ENCODE results near the gene SCIN.
A peak's percentile ranks its signal among the peaks of the same experiment; 100 is the strongest.
"Not testable (repeated sequence)": the region's sequence is repeated elsewhere in the genome, so short reads cannot be mapped to it uniquely, and the experiment has no call there.

The SCIN gene

DNA sequence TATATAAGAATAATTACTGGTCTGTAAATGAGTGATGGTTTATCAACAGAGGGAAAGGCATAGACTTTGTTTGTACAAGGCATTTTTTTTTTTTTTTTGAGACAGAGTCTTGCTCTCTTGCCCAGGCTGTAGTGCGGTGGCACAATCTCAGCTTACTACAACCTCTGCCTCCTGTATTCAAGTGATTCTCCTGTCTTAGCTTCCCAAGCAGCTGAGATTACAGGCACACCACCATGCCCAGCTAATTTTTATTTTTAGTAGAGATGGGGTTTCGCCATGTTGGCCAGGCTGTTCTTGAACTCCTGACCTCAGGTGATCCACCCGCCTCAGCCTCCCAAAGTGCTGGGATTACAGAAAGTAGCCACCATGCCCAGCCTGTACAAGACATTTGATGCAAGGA, 120.9 kb downstream of the SCIN start:
- not testable (repeated sequence) for DNase-seq

GRCh38 chr7:12692035-12692434, 121.5 kb downstream of the SCIN start:
- DNase-seq: no peak

DNA sequence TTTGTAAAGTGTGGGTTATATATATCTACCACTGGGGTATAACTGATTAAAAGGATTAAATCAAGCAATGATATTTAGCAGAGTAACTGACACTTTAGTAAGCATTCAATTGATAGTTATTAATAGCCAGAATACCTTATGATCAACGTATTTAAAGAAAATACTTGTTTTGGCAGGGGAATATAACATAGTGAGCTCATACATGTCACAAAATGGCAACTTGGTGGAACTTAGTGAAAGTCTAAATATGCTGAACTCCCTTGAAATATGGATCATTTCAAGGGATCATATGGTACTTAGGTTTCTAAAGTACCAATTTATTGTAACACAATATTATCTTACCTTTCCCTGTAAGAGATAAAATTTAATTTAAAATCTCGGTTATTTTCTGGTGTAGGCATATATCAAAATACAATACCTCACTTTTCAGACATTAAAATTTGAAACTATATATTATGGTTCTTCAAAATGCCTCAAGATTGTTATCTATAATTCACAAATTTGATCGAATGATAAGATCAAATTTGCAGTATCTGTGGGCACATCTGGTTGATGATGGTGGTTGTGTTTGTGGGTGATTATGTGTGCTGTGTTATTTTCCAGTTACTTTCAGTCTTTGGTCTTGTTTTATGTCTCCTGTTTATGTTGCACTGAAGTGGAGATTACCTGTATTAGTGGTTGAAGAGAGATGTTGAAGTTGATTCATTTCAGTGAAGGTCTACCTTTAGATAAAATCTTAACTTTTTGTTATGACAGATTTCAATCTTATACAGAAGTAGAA, 122.1 kb downstream of the SCIN start:
- no peak for DNase-seq

- DNase-seq: no peak
Observed at GRCh38 chr7:12694817-12695216, 124.3 kb downstream of the SCIN start.

GRCh38 chr7:12695965-12696364, 125.4 kb downstream of the SCIN start:
- no peak for DNase-seq

DNA sequence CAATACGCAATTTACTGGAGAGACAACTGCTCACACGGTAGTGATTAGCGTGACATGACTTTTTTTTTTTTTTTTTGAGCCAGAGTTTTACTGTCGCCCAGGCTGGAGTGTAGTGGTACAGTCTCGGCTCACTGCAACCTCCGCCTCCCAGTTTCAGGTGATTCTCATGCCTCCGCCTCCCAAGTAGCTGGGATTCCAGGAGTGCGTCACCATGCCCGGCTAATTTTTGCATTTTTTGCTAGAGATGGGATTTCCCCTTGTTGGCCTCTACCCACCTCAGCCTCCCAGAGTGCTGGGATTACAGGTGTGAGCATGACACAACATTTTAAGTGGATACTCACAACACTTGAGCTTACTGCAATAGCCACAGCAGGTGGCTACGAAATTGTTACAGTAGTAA, 128.8 kb downstream of the SCIN start:
- DNase-seq: no peak

DNA sequence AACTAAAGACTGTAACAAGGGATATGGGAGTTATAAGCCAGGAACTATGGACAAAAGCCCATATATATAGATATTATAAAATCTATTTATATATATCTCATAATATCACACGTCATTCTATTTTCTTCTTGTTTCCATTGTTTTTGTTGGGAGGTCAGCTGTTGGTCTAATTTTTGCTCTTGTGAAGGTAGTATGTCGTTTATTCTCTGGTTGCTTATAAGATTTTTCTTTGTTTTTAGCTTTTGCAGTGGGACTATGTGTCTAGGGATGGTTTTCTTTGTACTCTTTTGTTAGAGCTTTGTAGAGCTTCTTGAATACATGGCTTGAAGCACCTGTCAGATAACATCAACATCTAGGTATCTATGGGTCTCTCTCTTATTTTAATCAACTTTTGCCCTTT, 130.9 kb downstream of the SCIN start:
- DNase-seq: no peak

DNA sequence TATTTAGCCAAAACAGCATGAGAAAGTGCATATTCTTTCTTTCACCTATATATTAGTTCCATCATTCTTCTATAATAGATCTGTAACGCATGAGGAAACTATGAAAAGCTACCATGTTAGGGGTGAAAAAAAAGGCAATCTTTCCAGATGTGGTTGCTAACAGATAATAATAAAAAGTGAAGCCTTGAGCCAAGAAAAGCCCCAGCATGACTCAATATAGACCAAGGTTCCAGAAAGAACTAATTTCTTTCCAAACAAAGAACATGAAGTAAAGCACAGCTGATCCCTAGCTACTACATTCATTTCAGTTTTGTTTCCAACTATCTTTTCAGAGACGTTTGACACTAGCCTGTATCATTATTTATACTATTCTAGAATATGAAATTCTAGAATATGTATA, 133.4 kb downstream of the SCIN start:
- DNase-seq: no peak

- DNase-seq: no peak
Observed at GRCh38 chr7:12705878-12706277, 135.4 kb downstream of the SCIN start.

DNA sequence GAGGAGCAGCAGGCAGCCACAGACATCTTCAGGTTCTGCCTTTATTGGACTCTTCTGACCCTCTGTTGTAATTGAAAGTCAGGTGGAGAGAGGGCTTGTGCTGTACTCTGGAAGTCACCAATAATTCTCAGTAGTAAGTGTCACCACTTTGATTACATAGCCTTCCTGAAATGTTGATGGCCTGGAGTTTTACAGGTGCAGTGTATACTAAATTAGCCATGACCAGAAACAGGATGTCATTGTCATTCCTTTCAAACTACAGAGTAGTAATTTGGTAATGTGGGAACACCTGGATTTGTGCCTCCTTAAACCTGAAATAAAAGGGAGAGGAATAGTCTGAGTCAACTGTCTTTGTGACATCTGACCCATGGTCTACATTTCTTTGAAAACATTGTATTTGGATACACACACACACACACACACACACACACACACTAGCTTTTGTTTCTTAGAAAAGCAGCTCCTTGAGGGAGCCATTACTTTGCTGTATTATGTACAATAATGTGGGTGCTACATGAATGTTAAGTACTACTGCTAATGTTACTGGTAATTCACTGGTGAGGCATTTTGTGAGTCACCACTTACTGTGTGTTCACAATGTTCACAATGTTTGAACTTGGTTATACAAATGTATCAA, 136.5 kb downstream of the SCIN start:
- DNase-seq: peak; percentile 23

DNA sequence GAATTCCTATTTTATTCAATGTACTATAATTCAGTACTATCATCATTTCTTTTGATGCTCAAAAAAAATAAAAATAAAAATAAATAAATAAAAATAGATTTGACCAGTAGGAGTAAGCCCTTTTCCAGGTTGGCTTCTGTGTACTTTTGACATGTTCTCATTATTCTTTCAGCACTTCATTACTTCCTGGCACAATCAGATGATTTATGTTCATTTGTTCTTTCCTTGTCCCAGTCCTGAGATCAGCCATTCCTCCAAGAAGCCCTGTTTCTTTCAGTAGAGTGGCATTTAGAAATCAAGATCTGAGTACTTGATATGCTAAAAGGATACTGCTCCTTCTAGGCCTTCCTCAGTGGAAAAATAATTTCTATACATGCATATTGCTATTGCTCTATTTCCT, 137.8 kb downstream of the SCIN start:
- DNase-seq: no peak

All from NCI-H1436 (cell line).